ENCODE measurements around the gene RAD52. TPM values are rescaled to one million over a fixed set of nuclear protein-coding genes. Genes with fewer than 3 reads are reported as not detected.
A peak's percentile ranks its signal among the peaks of the same experiment; 100 is the strongest.

RAD52 gene
- polyA plus RNA-seq, 1 experiment = 18.8 TPM

- Histone ChIP-seq H3K4me3 (ENCODE audit: low read depth, low read length) (no peak overlapping the region), H3K27me3 (ENCODE audit: control insufficient read depth, insufficient read depth, low read length) (no peaks in the 10 kb centered on the region), H3K27ac (ENCODE audit: low read depth, low read length) (no peak overlapping the region), H3K9me3 (ENCODE audit: control insufficient read depth, insufficient read depth, low read length) (no peaks in the 10 kb centered on the region)
- no peak for DNase-seq (ENCODE audit: low read depth, low spot score)
- ChIA-PET CTCF (interaction anchor here (0.5 to 1.6 kb wide), 5 partner anchors 12 to 697 kb away, joined by 3 to 5 read pairs (median 3); partner anchors contain the start of gene RAD52), POLR2A (no interaction called here)
- TF ChIP-seq, protein P1, sequence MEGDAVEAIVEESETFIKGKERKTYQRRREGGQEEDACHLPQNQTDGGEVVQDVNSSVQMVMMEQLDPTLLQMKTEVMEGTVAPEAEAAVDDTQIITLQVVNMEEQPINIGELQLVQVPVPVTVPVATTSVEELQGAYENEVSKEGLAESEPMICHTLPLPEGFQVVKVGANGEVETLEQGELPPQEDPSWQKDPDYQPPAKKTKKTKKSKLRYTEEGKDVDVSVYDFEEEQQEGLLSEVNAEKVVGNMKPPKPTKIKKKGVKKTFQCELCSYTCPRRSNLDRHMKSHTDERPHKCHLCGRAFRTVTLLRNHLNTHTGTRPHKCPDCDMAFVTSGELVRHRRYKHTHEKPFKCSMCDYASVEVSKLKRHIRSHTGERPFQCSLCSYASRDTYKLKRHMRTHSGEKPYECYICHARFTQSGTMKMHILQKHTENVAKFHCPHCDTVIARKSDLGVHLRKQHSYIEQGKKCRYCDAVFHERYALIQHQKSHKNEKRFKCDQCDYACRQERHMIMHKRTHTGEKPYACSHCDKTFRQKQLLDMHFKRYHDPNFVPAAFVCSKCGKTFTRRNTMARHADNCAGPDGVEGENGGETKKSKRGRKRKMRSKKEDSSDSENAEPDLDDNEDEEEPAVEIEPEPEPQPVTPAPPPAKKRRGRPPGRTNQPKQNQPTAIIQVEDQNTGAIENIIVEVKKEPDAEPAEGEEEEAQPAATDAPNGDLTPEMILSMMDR (IDR thresholded peaks at IDR 0.05; ENCODE audit: low read depth, low read length) = no peak
Measured at GRCh38 chr12:886206-886605, 63.3 kb downstream of the RAD52 start.

GRCh38 chr12:885701-886100, 63.8 kb downstream of the RAD52 start:
- no peak overlapping the region for H3K27ac ChIP-seq (ENCODE audit: low read depth, low read length)
- DNase-seq (ENCODE audit: low read depth, low spot score) = no peak
- no peaks in the 10 kb centered on the region for H3K9me3 ChIP-seq (ENCODE audit: control insufficient read depth, insufficient read depth, low read length)
- POLR2A ChIA-PET = no interaction called here
- TF ChIP-seq, protein P1 (IDR thresholded peaks at IDR 0.05; ENCODE audit: low read depth, low read length) = no peak
- H3K4me3 ChIP-seq (ENCODE audit: low read depth, low read length) = no peak overlapping the region
- CTCF ChIA-PET = interaction anchor here (0.6 to 1.3 kb wide), 4 partner anchors 12 to 71 kb away, joined by 3 read pairs; partner anchors contain the start of gene RAD52
- H3K27me3 ChIP-seq (ENCODE audit: control insufficient read depth, insufficient read depth, low read length) = no peaks in the 10 kb centered on the region

DNA sequence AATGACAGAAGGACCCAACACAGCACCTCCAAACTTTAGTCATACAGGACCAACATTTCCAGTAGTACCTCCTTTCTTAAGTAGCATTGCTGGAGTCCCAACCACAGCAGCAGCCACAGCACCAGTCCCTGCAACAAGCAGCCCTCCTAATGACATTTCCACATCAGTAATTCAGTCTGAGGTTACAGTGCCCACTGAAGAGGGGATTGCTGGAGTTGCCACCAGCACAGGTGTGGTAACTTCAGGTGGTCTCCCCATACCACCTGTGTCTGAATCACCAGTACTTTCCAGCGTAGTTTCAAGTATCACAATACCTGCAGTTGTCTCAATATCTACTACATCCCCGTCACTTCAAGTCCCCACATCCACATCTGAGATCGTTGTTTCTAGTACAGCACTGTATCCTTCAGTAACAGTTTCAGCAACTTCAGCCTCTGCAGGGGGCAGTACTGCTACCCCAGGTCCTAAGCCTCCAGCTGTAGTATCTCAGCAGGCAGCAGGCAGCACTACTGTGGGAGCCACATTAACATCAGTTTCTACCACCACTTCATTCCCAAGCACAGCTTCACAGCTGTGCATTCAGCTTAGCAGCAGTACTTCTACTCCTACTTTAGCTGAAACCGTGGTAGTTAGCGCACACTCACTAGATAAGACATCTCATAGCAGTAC, 64.6 kb downstream of the RAD52 start:
- no peak overlapping the region for H3K27ac ChIP-seq (ENCODE audit: low read depth, low read length)
- no peaks in the 10 kb centered on the region for H3K27me3 ChIP-seq (ENCODE audit: control insufficient read depth, insufficient read depth, low read length)
- H3K4me3 ChIP-seq (ENCODE audit: low read depth, low read length) = no peak overlapping the region
- H3K9me3 ChIP-seq (ENCODE audit: control insufficient read depth, insufficient read depth, low read length) = no peaks in the 10 kb centered on the region
- TF ChIP-seq, protein P1 (IDR thresholded peaks at IDR 0.05; ENCODE audit: low read depth, low read length) = no peak
- POLR2A ChIA-PET = no interaction called here
- CTCF ChIA-PET = interaction anchor here (1.3 kb wide), 1 partner anchor 70 kb away, joined by 3 read pairs; no protein-coding TSS in a partner anchor
- no peak for DNase-seq (ENCODE audit: low read depth, low spot score)

DNA sequence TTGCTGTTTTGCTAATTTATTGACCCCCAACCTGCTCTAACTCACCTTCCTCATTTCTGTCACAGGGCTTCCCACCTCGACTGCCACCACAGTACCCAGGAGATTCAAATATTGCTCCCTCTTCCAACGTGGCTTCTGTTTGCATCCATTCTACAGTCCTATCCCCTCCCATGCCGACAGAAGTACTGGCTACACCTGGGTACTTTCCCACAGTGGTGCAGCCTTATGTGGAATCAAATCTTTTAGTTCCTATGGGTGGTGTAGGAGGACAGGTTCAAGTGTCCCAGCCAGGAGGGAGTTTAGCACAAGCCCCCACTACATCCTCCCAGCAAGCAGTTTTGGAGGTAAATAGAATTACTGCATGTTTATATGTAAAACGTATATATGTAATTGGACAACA, 68.8 kb downstream of the RAD52 start:
- POLR2A ChIA-PET = no interaction called here
- H3K4me3 ChIP-seq (ENCODE audit: low read depth, low read length) = no peak overlapping the region
- no peaks in the 10 kb centered on the region for H3K27me3 ChIP-seq (ENCODE audit: control insufficient read depth, insufficient read depth, low read length)
- TF ChIP-seq, protein P1 (IDR thresholded peaks at IDR 0.05; ENCODE audit: low read depth, low read length) = no peak
- H3K27ac ChIP-seq (ENCODE audit: low read depth, low read length) = no peak overlapping the region
- CTCF ChIA-PET = no interaction called here
- no peak for DNase-seq (ENCODE audit: low read depth, low spot score)
- H3K9me3 ChIP-seq (ENCODE audit: control insufficient read depth, insufficient read depth, low read length) = no peaks in the 10 kb centered on the region

GRCh38 chr12:879641-880040, 69.9 kb downstream of the RAD52 start:
- Histone ChIP-seq H3K27ac (ENCODE audit: low read depth, low read length) (no peak overlapping the region), H3K27me3 (ENCODE audit: control insufficient read depth, insufficient read depth, low read length) (no peaks in the 10 kb centered on the region), H3K4me3 (ENCODE audit: low read depth, low read length) (no peak overlapping the region), H3K9me3 (ENCODE audit: control insufficient read depth, insufficient read depth, low read length) (no peaks in the 10 kb centered on the region)
- ChIA-PET POLR2A (no interaction called here), CTCF (interaction anchor here (0.7 kb wide), 1 partner anchor 727 kb away, joined by 5 read pairs; no protein-coding TSS in a partner anchor)
- TF ChIP-seq, protein P1 (IDR thresholded peaks at IDR 0.05; ENCODE audit: low read depth, low read length) = no peak
- DNase-seq (ENCODE audit: low read depth, low spot score) = peak; percentile 36

All from AG04450 (cell line).